Gastroesophageal sphincter (tissue), 4 donors: Measurements from ENCODE around the gene BORCS5. TPM values are rescaled to one million over a fixed set of nuclear protein-coding genes. Genes with fewer than 3 reads are reported as not detected.

Experiments used
- ATAC-seq: fragments of 150-250 bp; one replicate; pipeline ENCODE4 v1.9.1; 2016; ENCODE audit warnings: mild to moderate bottlenecking, moderate library complexity
- H3K27ac ChIP-seq, 4 donors: fragments of 200-600 bp; sonication (generic) in 3 of 4; 1 replicate in 3 of 4; 2 replicates in 1 of 4; pipeline ENCODE4 v1.5.1; 2016 to 2019
- H3K27me3 ChIP-seq: fragments of 200-600 bp; sonication (generic); one replicate; pipeline ENCODE4 v1.5.1; 2019
- H3K36me3 ChIP-seq, 2 donors: fragments of 200-600 bp; sonication (generic); one replicate each; pipeline ENCODE4 v1.5.1; 2019; ENCODE audit warnings: control low read depth in 1 of 2
- H3K4me1 ChIP-seq, 3 donors: fragments of 200-600 bp; sonication (generic); 1 replicate in 2 of 3; 2 replicates in 1 of 3; pipeline ENCODE4 v1.5.1; 2016 to 2019; ENCODE audit warnings: control low read depth in 2 of 3
- H3K4me3 ChIP-seq, 2 donors: fragments of 200-600 bp; sonication (generic); one replicate each; pipeline ENCODE4 v1.5.1; 2019; ENCODE audit warnings: mild to moderate bottlenecking in 1 of 2, moderate library complexity in 1 of 2
- H3K9me3 ChIP-seq, 3 donors: fragments of 200-600 bp; sonication (generic); one replicate each; pipeline ENCODE4 v1.5.1; 2017 to 2019; ENCODE audit warnings: control low read depth in 2 of 3
- CTCF ChIP-seq, 4 experiments: fragments of 200-600 bp in 2 of 4; fragments of 450-650 bp in 2 of 4; sonication (generic) in 1 of 4; IDR thresholded peaks; one replicate each; pipeline ENCODE4 v1.5.1; 2017 to 2019; ENCODE audit warnings: antibody characterized with exemption in 4 of 4, mild to moderate bottlenecking in 2 of 4, moderate library complexity in 2 of 4
- EP300 ChIP-seq: sonication (generic); formaldehyde crosslinking; IDR thresholded peaks from one replicate; pipeline ENCODE4 v1.6.1; 2017; ENCODE audit warnings: antibody characterized with exemption, mild to moderate bottlenecking
- POLR2A ChIP-seq, 2 donors: fragments of 450-650 bp; IDR thresholded peaks; one replicate each; pipeline ENCODE4 v1.6.1; 2017; ENCODE audit warnings: antibody characterized with exemption in 2 of 2, mild to moderate bottlenecking in 2 of 2, moderate library complexity in 1 of 2
- POLR2AphosphoS5 ChIP-seq: sonication (generic); formaldehyde crosslinking; IDR thresholded peaks from one replicate; pipeline ENCODE4 v1.6.1; 2017; ENCODE audit warnings: antibody characterized with exemption
- whole genome bisulfite sequencing, 2 donors: methylation state at CpG; one replicate each; pipeline ENCODE4 v1.1.5; 2018; ENCODE audit warnings: low coverage in 1 of 2; 5-methylcytosine and 5-hydroxymethylcytosine counted together
- total RNA-seq, 4 donors: library from RNA; depleted of rRNA; stranded (reverse); fragments of >200 nt; gene quantifications; one replicate each; pipeline ENCODE4 v1.1.0, GENCODE V29; 2016

The BORCS5 gene
- total RNA-seq, 4 donors from 2014 or later = 10.5 to 29.1 (median 19.0) TPM

- no peaks in the 10 kb centered on the region for H3K9me3 ChIP-seq
- H3K27me3 ChIP-seq = no peaks in the 10 kb centered on the region
- ATAC-seq = no peak
- no peak overlapping the region for H3K27ac ChIP-seq
- no peaks in the 10 kb centered on the region for H3K4me1 ChIP-seq
- 93 to 97% methylated on average over 6 of the region's 6 CpGs for WGBS, 2 donors
- H3K4me3 ChIP-seq = no peak overlapping the region
- peaks cover 0 to 83% of the 10 kb centered on the region in 2 donors for H3K36me3 ChIP-seq
- TF ChIP-seq EP300 (no peak), POLR2A (IDR thresholded peaks at IDR 0.05) (no peak), POLR2AphosphoS5 (no peak), CTCF (IDR thresholded peaks at IDR 0.05) (no peak)
These were observed 125.4 kb downstream of the BORCS5 start for GRCh38 chr12:12482150-12482761.

GRCh38 chr12:12482959-12483358, 126.1 kb downstream of the BORCS5 start:
- Histone ChIP-seq H3K27ac (no peak overlapping the region), H3K36me3 (peaks cover 0 to 76% of the 10 kb centered on the region in 2 donors), H3K27me3 (no peaks in the 10 kb centered on the region), H3K4me3 (no peak overlapping the region), H3K4me1 (no peaks in the 10 kb centered on the region), H3K9me3 (no peaks in the 10 kb centered on the region)
- ATAC-seq = no peak
- TF ChIP-seq POLR2AphosphoS5 (no peak), EP300 (no peak), CTCF (IDR thresholded peaks at IDR 0.05) (no peak), POLR2A (IDR thresholded peaks at IDR 0.05) (no peak)
- 90 to 93% methylated on average over 3 to 5 of the region's 6 CpGs for WGBS, 2 donors

GRCh38 chr12:12483438-12483837, 126.6 kb downstream of the BORCS5 start:
- ATAC-seq = no peak
- no peak for TF ChIP-seq POLR2A (IDR thresholded peaks at IDR 0.05)
- TF ChIP-seq CTCF (IDR thresholded peaks at IDR 0.05) = no peak
- no peak for TF ChIP-seq POLR2AphosphoS5
- TF ChIP-seq EP300 = no peak
- Histone ChIP-seq H3K4me1 (no peaks in the 10 kb centered on the region), H3K27ac (no peak overlapping the region), H3K9me3 (no peaks in the 10 kb centered on the region), H3K27me3 (no peaks in the 10 kb centered on the region), H3K36me3 (peaks cover 0 to 73% of the 10 kb centered on the region in 2 donors), H3K4me3 (no peak overlapping the region)
- WGBS, 2 donors = 33 to 80% methylated on average over 1 to 3 of the region's 3 CpGs

GRCh38 chr12:12486661-12487240, 129.9 kb downstream of the BORCS5 start:
- TF ChIP-seq POLR2A (IDR thresholded peaks at IDR 0.05) = no peak
- TF ChIP-seq EP300 = no peak
- no peak for TF ChIP-seq CTCF (IDR thresholded peaks at IDR 0.05)
- no peak for TF ChIP-seq POLR2AphosphoS5
- WGBS, 2 donors = 84 to 88% methylated on average over 3 to 4 of the region's 6 CpGs
- no peak overlapping the region for H3K4me3 ChIP-seq
- H3K27ac ChIP-seq = no peak overlapping the region
- peaks cover 0 to 44% of the 10 kb centered on the region in 2 donors for H3K36me3 ChIP-seq
- ATAC-seq = no peak
- no peaks in the 10 kb centered on the region for H3K4me1 ChIP-seq
- no peaks in the 10 kb centered on the region for H3K9me3 ChIP-seq
- H3K27me3 ChIP-seq = no peaks in the 10 kb centered on the region

- no peaks in the 10 kb centered on the region for H3K27me3 ChIP-seq
- no peak overlapping the region for H3K4me3 ChIP-seq
- H3K36me3 ChIP-seq = peaks cover 0 to 37% of the 10 kb centered on the region in 2 donors
- WGBS, 2 donors = 92 to 95% methylated on average over 6 of the region's 6 CpGs
- H3K4me1 ChIP-seq = no peaks in the 10 kb centered on the region
- no peak for TF ChIP-seq CTCF (IDR thresholded peaks at IDR 0.05)
- no peak for TF ChIP-seq EP300
- TF ChIP-seq POLR2AphosphoS5 = no peak
- TF ChIP-seq POLR2A (IDR thresholded peaks at IDR 0.05) = no peak
- H3K27ac ChIP-seq = no peak overlapping the region
- H3K9me3 ChIP-seq = no peaks in the 10 kb centered on the region
- no peak for ATAC-seq
These were observed 130.6 kb downstream of the BORCS5 start for GRCh38 chr12:12487490-12487889.
